H1 (cell line): ENCODE results near the gene DCBLD2. TPM values are rescaled to one million over a fixed set of nuclear protein-coding genes. Genes with fewer than 3 reads are reported as not detected.

Experiments
- polyA plus RNA-seq, 7 experiments: library from polyadenylated mRNA; depleted of rRNA in 3 of 7; stranded (reverse) in 5 of 7; unstranded in 2 of 7; fragments of >200 nt in 5 of 7; fragments of 200-250 nt in 2 of 7; gene quantifications; 1 replicate in 5 of 7; 2 replicates in 1 of 7; 4 replicates in 1 of 7; pipeline versions ENCODE4 v1.2.1 to v1.2.3, GENCODE V29; 2011 to 2013; ENCODE audit warnings: missing spikeins in 2 of 7, mixed read lengths in 2 of 7
- total RNA-seq: library from RNA; stranded (reverse); fragmentation: NEBNext Ultra II Directional; extraction: Animal tissue kit (Norgen Biotek cat#: 25700); gene quantifications from 2 replicates; pipeline ENCODE4 v1.2.1, GENCODE V29; 2021
- TF ChIP-seq, protein P1 (sequence below), 3 experiments: IDR thresholded peaks; 1 replicate in 2 of 3; 2 replicates in 1 of 3; pipeline versions ENCODE4 v1.5.1 to v1.6.1; 2011; ENCODE audit warnings: low read length in 3 of 3, mild to moderate bottlenecking in 3 of 3, inconsistent platforms in 2 of 3, low read depth in 1 of 3, moderate library complexity in 1 of 3; ENCODE audit not compliant: insufficient read depth in 1 of 3; ENCODE audit errors: control extremely low read depth in 1 of 3

The DCBLD2 gene
- total and polyA plus RNA-seq, 2 of the 8 experiments (the other 6 are each of a cell fraction or from before 2014, with no cell fraction given), result 19.6 to 63.8 TPM

DNA sequence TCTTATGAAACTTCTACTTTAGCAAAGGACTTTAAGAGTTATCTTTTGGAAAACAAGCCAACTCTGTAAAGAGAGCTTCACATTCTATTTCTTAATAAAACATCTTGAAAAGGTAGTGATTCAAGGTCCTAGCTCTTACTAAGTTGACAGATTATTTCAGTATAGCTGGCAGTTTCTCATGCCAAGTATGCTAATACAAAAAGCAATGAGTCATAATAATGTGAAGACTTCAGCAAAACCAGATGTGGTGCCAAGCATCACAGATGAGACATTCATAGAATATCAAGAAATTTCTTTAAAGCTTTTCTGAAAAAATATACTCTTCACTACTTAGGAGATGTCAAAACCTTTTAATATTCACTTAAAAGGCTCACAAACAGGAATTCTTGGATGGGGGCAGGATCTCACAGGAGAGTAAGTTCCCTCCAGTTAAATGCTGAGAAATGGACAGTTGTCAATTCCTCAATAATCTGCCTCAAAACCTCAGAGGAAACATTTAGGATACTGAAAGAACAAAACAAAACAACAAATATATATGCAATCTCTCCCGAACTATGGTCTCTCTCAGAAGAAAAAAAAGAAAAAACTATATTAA is 45.6 kb downstream of the DCBLD2 start (continued):
- TF ChIP-seq, protein P1, sequence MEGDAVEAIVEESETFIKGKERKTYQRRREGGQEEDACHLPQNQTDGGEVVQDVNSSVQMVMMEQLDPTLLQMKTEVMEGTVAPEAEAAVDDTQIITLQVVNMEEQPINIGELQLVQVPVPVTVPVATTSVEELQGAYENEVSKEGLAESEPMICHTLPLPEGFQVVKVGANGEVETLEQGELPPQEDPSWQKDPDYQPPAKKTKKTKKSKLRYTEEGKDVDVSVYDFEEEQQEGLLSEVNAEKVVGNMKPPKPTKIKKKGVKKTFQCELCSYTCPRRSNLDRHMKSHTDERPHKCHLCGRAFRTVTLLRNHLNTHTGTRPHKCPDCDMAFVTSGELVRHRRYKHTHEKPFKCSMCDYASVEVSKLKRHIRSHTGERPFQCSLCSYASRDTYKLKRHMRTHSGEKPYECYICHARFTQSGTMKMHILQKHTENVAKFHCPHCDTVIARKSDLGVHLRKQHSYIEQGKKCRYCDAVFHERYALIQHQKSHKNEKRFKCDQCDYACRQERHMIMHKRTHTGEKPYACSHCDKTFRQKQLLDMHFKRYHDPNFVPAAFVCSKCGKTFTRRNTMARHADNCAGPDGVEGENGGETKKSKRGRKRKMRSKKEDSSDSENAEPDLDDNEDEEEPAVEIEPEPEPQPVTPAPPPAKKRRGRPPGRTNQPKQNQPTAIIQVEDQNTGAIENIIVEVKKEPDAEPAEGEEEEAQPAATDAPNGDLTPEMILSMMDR (IDR thresholded peaks at IDR 0.05; ENCODE audit: control extremely low read depth in 1 of 3, insufficient read depth in 1 of 3, low read depth in 1 of 3, low read length in 3 of 3), result no peak
